DMS79 treated with DMSO at 0.1 percent for 48 hours (cell line): ENCODE results near the gene ALDH1A1.

ENCODE experiments used
- DNase-seq: peaks from one replicate; lab custom pipeline; 2025; lab: John Stamatoyannopoulos, UW

Gene ALDH1A1

DNA sequence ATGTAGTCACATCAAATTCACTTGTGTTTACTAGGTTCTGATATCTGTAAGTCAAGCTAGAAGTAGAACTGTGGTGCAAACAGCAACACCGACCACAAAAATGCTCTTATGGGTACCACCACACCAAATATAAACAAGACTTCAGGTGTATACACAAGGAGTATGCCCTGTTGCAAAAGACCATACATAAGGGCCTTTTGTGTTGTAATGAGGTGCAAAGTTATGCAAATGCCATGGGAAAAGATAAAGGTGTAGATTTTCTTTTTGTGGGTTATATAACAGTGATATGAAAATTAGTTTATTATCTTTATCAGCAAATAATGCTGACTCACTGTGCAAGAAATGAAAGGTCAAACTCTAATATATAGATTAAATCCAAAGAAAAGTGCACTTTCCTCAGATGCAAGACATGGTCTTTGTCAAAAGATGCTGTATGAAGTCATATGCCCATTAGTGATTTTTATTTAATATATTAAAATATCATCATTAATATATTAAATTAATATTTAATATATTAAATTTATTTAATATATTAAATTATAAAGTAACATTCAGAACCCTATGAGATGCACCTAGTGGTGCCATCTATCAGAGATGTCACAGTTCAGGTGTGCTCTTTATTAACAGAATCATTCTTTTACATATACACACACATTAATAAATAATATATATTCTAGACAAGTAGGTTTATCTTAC, 26.7 kb upstream of the ALDH1A1 start:
- no peak for DNase-seq

GRCh38 chr9:72978744-72979143, 25.9 kb upstream of the ALDH1A1 start:
- no peak for DNase-seq

- no peak for DNase-seq
Measured at GRCh38 chr9:72977670-72978069, 24.8 kb upstream of the ALDH1A1 start.

GRCh38 chr9:72974501-72974900, 21.6 kb upstream of the ALDH1A1 start:
- DNase-seq = no peak

GRCh38 chr9:72972636-72973035, 19.8 kb upstream of the ALDH1A1 start:
- DNase-seq = no peak

- no peak for DNase-seq
Measured at GRCh38 chr9:72971411-72971810, 18.6 kb upstream of the ALDH1A1 start.

GRCh38 chr9:72960446-72960845, 7.6 kb upstream of the ALDH1A1 start:
- DNase-seq = no peak

DNA sequence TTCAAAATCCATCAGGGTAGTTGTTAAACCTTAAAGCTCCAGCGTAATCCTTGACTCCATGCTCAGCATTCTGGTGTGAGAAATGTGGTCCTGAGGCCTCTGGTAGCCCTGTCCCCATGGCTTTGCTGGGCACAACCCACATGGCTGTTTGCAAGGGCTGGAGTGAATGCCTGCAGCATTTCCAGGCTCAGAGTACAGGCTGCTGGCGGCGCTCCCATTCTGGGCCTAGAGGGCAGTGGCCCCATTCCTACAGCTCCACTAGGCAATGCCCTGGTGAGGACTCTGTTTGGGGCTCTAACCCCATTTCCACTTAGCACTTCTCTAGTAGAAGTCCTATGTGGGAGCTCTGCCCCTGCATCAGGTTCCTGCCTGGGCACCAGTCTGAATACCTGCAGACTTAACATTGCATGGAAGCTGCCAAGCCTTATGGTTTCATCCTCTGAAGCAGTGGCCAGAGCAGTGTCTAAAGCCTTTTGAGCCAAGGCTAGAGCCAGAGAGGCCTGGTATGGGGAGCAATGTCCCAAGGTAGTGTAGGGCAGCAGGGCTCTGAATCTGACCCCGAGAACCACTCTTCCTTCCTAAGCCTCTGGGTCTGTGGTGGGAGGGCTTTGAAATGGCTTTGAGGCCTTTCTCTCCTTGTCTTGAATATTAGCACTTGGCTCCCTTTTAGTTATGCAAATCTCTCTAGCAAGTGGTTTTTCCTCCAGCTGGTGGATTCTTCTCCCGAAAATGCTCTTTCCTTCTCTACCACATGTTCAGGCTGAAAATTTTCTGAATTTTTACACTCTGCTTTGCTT, 5.8 kb upstream of the ALDH1A1 start:
- DNase-seq = no peak

GRCh38 chr9:72955571-72955970, 2.7 kb upstream of the ALDH1A1 start:
- DNase-seq = no peak

GRCh38 chr9:72955126-72955455, 2.2 kb upstream of the ALDH1A1 start:
- DNase-seq = no peak

- DNase-seq = no peak
Measured at GRCh38 chr9:72954431-72955125, 1.7 kb upstream of the ALDH1A1 start.

DNA sequence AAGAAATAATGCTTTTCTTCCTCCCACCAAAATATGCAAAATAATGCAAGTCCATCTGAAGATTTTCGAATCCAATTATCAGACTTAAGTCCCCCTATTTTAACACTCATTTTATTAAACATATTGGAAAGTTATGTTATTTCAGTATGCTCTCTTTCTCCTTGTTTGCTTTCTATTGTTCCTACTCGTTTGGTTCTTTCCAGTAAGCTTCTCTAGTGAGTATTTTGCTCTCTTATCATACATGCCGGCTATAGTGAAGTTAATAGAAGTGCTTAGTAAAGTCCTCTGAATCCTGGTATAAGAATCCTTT, 517 bp downstream of the ALDH1A1 start:
- no peak for DNase-seq

- no peak for DNase-seq
Measured at GRCh38 chr9:72951520-72952380, 1.1 kb downstream of the ALDH1A1 start.

GRCh38 chr9:72950875-72951442, 1.9 kb downstream of the ALDH1A1 start:
- no peak for DNase-seq

DNA sequence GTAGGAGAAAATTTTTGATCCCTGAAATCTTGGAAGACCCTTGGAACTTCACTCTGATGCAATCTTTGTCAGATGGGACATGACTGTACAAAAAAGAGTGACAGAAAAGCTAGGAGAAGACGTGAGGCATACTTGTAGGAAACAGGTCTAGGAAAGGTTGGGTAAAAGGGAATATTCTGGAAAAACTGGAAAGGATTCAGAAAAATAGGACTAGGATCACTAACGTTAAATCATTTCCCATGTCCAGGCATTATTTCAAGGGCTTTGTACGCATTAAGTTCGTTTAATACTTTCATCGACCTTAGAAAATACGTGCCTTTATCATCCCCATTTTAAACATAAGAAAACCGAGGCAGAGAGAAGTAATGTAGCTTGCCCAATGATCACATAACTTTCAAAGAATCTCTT, 2.9 kb downstream of the ALDH1A1 start:
- no peak for DNase-seq

GRCh38 chr9:72949244-72949582, 3.6 kb downstream of the ALDH1A1 start:
- DNase-seq = no peak

DNA sequence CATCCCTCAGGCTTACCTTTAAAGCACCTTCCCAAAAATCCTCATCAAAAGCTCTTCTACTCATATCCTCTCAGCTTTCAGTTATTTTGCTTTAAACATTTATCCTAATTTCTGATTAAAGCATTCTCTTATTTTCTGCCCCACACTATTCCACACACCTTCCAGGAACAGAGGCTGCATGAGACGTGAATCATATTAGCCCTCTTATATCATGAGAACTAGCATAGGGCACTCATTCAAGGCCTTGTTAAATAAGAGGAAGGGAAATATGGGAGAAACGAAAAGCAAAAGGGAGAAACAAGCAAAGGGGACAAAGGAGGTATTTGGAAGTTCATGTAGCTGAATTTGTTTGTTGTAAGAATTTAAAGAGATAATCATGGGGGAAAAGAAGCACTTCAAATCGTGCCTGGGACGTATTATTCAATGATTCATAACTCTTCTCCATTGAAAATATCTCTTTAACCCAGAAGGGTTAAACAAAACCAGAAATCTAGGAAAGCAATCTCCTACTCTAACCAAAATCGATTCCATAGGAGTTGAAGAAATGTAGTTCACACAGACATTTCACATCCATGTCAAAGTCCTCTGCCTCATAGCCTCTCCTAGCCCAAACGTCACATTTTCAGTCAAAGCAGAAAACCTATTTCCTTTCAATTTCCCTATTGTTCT, 4.1 kb downstream of the ALDH1A1 start:
- DNase-seq = no peak

- no peak for DNase-seq
Measured at GRCh38 chr9:72947984-72948465, 4.8 kb downstream of the ALDH1A1 start.

DNA sequence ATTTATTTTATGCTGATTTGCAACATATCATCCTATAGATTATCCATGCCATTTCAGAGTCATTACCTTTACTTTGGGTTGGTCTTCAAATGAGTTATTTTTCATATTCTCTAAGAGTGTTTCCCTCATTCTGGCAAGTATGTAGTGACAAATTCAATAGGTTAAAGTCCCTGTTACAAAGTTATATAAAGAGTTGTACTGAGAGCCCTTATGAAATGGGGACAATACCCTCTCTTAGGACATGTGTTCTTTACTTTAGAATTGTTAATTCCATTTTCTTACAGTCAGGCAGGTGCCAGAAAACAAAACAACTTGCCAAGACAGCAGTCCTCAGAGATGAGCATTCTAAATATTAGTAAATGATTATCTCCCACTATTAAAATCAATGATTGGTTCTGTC, 6.0 kb downstream of the ALDH1A1 start:
- no peak for DNase-seq

DNA sequence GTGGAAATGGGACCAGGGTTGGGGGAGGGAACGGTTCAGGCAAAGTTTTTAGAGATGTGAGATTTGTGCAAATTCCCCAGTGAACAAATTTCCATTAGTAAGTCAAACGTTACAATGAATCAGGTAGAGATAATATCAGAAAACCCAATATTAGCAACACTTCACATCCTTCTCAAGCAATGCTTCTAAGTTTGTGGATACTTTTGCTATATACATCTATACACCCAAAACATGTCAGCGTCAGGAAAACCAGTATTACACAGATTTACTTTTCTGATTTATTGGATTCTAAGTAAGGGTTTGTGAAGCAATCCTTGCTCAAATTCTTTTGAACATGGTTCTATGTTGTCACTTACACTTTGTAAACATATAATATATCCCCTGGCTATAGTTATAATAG, 6.5 kb downstream of the ALDH1A1 start:
- no peak for DNase-seq

GRCh38 chr9:72945391-72945790, 7.5 kb downstream of the ALDH1A1 start:
- no peak for DNase-seq
